Gastrocnemius medialis (tissue), 4 donors: Measurements from ENCODE around the gene TLX2. TPM values are rescaled to one million over a fixed set of nuclear protein-coding genes. Genes with fewer than 3 reads are reported as not detected.

Source experiments
- ATAC-seq, 2 donors: fragments of 150-250 bp; one replicate each; pipeline ENCODE4 v1.9.1; 2016
- DNase-seq, 2 donors: peaks; one replicate each; pipeline ENCODE4 v3.0.0-alpha.2; 2019
- H3K27ac ChIP-seq, 4 donors: fragments of 200-600 bp; sonication (generic); 1 replicate in 1 of 4; 2 replicates in 3 of 4; pipeline ENCODE4 v1.5.1; 2016 to 2018; ENCODE audit warnings: mild to moderate bottlenecking in 2 of 4, moderate library complexity in 1 of 4
- H3K27me3 ChIP-seq, 3 donors: fragments of 200-600 bp; sonication (generic) in 2 of 3; 1 replicate in 1 of 3; 2 replicates in 2 of 3; pipeline versions ENCODE4 v1.5.1 to v1.6.0; 2016 to 2019; ENCODE audit warnings: mild to moderate bottlenecking in 1 of 3, moderate library complexity in 1 of 3
- H3K36me3 ChIP-seq, 2 donors: fragments of 200-600 bp; sonication (generic) in 1 of 2; one replicate each; pipeline ENCODE4 v1.5.1; 2017 to 2018
- H3K4me1 ChIP-seq, 2 donors: fragments of 200-600 bp; sonication (generic) in 1 of 2; one replicate each; pipeline ENCODE4 v1.5.1; 2016 to 2017; ENCODE audit warnings: mild to moderate bottlenecking in 2 of 2
- H3K4me3 ChIP-seq, 4 donors: fragments of 200-600 bp; sonication (generic) in 3 of 4; 1 replicate in 1 of 4; 2 replicates in 3 of 4; pipeline ENCODE4 v1.5.1; 2016 to 2019; ENCODE audit warnings: mild to moderate bottlenecking in 2 of 4
- H3K9me3 ChIP-seq, 3 donors: fragments of 200-600 bp; sonication (generic) in 2 of 3; 1 replicate in 1 of 3; 2 replicates in 2 of 3; pipeline ENCODE4 v1.5.1; 2016 to 2019
- CTCF ChIP-seq, 5 experiments: fragments of 450-650 bp in 3 of 5; fragments of 200-600 bp in 2 of 5; sonication (generic) in 2 of 5; IDR thresholded peaks in 4 of 5; conservative IDR thresholded peaks in 1 of 5; 1 replicate in 4 of 5; 2 replicates in 1 of 5; pipeline ENCODE4 v1.5.1; 2016 to 2019; ENCODE audit warnings: antibody characterized with exemption in 5 of 5, mild to moderate bottlenecking in 3 of 5, moderate library complexity in 3 of 5
- POLR2A ChIP-seq, 2 donors: fragments of 450-650 bp; IDR thresholded peaks; one replicate each; pipeline ENCODE4 v1.6.1; 2017; ENCODE audit warnings: antibody characterized with exemption in 2 of 2, mild to moderate bottlenecking in 2 of 2, moderate library complexity in 2 of 2
- in situ Hi-C, 4 donors: fragments of 200-750 bp; cut with MboI; loops; one replicate each; pipeline versions ENCODE4 v1.15.0 to v1.8.0; 2017; ENCODE audit warnings: low sequenced_read_pairs in 4 of 4
- intact Hi-C: fragments of 100-400 bp; cut with DNase I; formaldehyde crosslinking; loops from one replicate; pipeline ENCODE4 v1.15.1; 2023; ENCODE audit warnings: low total_unique reads
- total RNA-seq, 4 donors: library from RNA; depleted of rRNA; stranded (reverse); fragments of >200 nt; gene quantifications; one replicate each; pipeline versions ENCODE4 v1.1.0 to v1.2.3, GENCODE V29; 2016

TLX2 gene
- total RNA-seq, 4 donors from 2014 or later = not detected

DNA sequence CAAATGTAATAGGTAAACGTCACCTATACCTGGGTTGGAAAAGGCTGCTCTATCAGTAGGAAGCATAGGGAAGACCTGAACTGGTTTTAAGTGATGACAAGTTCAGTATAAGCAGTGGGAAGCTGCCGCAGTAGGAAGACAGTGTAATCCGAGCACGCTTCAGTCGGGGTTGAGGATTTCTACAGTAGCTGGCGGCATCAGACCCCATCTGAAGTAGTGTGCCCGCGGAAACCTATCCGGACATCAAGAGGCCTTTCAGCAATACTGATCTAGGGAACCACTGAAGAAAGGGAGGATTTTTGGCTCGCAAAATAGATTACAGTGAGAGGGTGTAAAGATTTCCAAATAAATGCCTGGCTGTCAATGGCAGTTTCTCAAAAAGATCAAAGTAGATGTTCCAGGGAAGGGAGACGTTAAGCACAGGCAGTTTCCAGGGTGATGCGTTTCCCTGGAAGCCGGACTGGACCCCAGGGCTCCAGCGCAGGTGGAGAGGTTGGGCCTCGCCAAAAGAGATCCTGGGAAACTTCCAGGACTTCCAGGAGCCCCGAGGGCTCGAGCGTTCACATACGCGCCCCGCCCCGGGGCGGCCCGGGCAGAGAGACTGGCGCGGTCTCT, 34.1 kb downstream of the TLX2 start:
- ATAC-seq = peak in 1 of 2 donors; percentile 22
- no peaks in the 10 kb centered on the region for H3K9me3 ChIP-seq
- DNase-seq = no peak
- H3K4me3 ChIP-seq = peak overlapping the region; percentile 55 to 70 (median 63)
- H3K36me3 ChIP-seq = no peaks in the 10 kb centered on the region
- in situ Hi-C loops (loop anchor here in 1 of 4 donors (25.0 kb wide), 1 partner anchor 1311 kb away; the partner anchor contains the start of genes CCT7 and PRADC1), intact Hi-C loops (no loop called here)
- TF ChIP-seq CTCF (IDR thresholded peaks at IDR 0.05 in 4 of 5, conservative IDR thresholded peaks at IDR 0.05 in 1 of 5) (no peak), POLR2A (IDR thresholded peaks at IDR 0.05) (no peak)
- peak overlapping the region; percentile 32 to 65 (median 53) for H3K27ac ChIP-seq
- H3K4me1 ChIP-seq = peaks cover 4 to 13% of the 10 kb centered on the region in 2 donors
- H3K27me3 ChIP-seq = peaks cover 11 to 23% (median 22%) of the 10 kb centered on the region in 3 donors

GRCh38 chr2:74548900-74549826, 34.9 kb downstream of the TLX2 start:
- no peaks in the 10 kb centered on the region for H3K9me3 ChIP-seq
- TF ChIP-seq POLR2A (IDR thresholded peaks at IDR 0.05) (no peak), CTCF (IDR thresholded peaks at IDR 0.05 in 4 of 5, conservative IDR thresholded peaks at IDR 0.05 in 1 of 5) (no peak)
- intact Hi-C loops (loop anchor here (1.0 kb wide), 1 partner anchor 42 kb away; the partner anchor contains the start of gene PCGF1), in situ Hi-C loops (loop anchor here in 1 of 4 donors (25.0 kb wide), 1 partner anchor 1312 kb away; the partner anchor contains the start of genes CCT7 and PRADC1)
- peak overlapping the region; percentile 32 to 65 (median 53) for H3K27ac ChIP-seq
- H3K4me3 ChIP-seq = peak overlapping the region; percentile 55 to 70 (median 63)
- DNase-seq (no peak), ATAC-seq (peak; percentile 45 to 70)
- H3K27me3 ChIP-seq = peaks cover 17 to 30% (median 26%) of the 10 kb centered on the region in 3 donors
- peaks cover 4 to 13% of the 10 kb centered on the region in 2 donors for H3K4me1 ChIP-seq
- no peaks in the 10 kb centered on the region for H3K36me3 ChIP-seq

- peaks cover 24 to 40% (median 37%) of the 10 kb centered on the region in 3 donors for H3K27me3 ChIP-seq
- in situ Hi-C loops = no loop called here
- H3K4me3 ChIP-seq = no peak overlapping the region
- no peak overlapping the region for H3K27ac ChIP-seq
- no peak for TF ChIP-seq CTCF (IDR thresholded peaks at IDR 0.05 in 4 of 5, conservative IDR thresholded peaks at IDR 0.05 in 1 of 5)
- TF ChIP-seq POLR2A (IDR thresholded peaks at IDR 0.05) = no peak
- intact Hi-C loops = no loop called here
- no peaks in the 10 kb centered on the region for H3K9me3 ChIP-seq
- ATAC-seq = no peak
- DNase-seq = no peak
- peaks cover 4 to 18% of the 10 kb centered on the region in 2 donors for H3K4me1 ChIP-seq
- H3K36me3 ChIP-seq = no peaks in the 10 kb centered on the region
Measured at GRCh38 chr2:74550231-74550630, 36.0 kb downstream of the TLX2 start.

DNA sequence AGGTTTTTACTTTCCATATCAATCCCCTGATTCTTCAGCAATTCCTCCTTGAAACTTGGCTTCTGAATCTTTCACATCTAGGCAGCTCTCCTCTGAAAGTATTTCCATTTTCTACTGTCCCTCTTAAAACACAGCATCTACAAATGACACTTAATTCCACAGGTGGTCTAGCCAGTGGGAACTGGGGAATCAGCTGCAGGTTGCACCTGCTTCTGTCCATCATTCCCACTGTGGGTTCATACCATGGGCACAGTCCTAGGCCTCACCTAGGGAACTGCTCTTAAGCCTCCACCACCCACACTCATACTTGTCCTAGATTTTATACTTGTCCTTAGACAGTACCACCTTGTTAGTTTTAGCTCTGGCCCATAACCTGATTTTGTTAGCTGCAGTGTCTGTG, 37.3 kb downstream of the TLX2 start:
- in situ Hi-C loops = no loop called here
- DNase-seq (no peak), ATAC-seq (no peak)
- Histone ChIP-seq H3K27ac (no peak overlapping the region), H3K4me3 (no peak overlapping the region), H3K9me3 (no peaks in the 10 kb centered on the region), H3K36me3 (no peaks in the 10 kb centered on the region), H3K27me3 (peaks cover 24 to 47% (median 46%) of the 10 kb centered on the region in 3 donors), H3K4me1 (peaks cover 4 to 20% of the 10 kb centered on the region in 2 donors)
- TF ChIP-seq CTCF (IDR thresholded peaks at IDR 0.05 in 4 of 5, conservative IDR thresholded peaks at IDR 0.05 in 1 of 5) = no peak
- intact Hi-C loops = no loop called here
